ENCODE results near the gene STK11. TPM values are rescaled to one million over a fixed set of nuclear protein-coding genes. Genes with fewer than 3 reads are reported as not detected.
A peak's percentile ranks its signal among the peaks of the same experiment; 100 is the strongest.

Gene STK11, protein sequence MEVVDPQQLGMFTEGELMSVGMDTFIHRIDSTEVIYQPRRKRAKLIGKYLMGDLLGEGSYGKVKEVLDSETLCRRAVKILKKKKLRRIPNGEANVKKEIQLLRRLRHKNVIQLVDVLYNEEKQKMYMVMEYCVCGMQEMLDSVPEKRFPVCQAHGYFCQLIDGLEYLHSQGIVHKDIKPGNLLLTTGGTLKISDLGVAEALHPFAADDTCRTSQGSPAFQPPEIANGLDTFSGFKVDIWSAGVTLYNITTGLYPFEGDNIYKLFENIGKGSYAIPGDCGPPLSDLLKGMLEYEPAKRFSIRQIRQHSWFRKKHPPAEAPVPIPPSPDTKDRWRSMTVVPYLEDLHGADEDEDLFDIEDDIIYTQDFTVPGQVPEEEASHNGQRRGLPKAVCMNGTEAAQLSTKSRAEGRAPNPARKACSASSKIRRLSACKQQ
- 100 to 1,000 TPM in 3 of 4 donors, 10 to 100 TPM in 1; 91.5 to 194 (median 149) TPM for total RNA-seq

DNA sequence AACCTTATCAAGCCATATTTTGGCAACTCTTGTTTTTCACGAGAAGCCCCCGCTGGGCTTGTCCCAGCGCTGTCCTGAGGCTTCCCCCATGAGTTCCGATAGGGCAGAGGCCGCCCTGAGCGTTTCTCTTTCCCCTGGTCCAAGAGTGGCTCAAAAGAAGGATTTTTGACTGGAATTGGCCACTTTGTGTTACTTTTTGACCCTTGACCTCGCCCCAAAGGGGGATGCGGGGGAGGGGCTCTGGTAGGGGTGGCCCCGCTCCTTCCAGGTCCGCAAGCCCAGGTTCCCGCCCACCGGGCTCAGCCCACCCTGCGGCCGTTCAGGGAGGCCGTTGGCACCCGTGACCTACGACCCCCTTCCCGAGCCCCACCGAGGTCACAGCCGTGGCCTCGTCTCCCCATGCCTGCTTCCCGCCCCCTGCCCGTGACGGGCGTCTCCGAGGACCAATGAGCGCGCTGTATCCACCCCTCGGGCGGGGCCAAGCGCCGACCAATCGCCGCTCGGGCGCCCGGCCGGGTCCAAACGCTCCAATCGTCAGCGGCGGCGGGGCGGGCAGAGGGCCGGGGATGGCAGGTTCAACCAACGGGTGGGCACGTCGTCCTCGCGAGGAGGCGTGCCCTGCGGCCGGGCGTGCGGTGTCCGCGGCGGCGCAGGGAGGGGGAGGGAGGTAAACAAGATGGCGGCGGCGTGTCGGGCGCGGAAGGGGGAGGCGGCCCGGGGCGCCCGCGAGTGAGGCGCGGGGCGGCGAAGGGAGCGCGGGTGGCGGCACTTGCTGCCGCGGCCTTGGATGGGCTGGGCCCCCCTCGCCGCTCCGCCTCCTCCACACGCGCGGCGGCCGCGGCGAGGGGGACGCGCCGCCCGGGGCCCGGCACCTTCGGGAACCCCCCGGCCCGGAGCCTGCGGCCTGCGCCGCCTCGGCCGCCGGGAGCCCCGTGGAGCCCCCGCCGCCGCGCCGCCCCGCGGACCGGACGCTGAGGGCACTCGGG lies at the start of gene STK11:
Gene STK11, plus strand, starts transcription at position 665 of the 986 bp plus-strand sequence. CDS start 1,136 bp downstream, outside the sequence.
- Histone ChIP-seq H3K36me3 (no peaks in the 10 kb centered on the region), H3K4me3 (peak within 1 kb of the TSS; percentile 83 to 94 (median 86)), H3K27ac (peak within 1 kb of the TSS; percentile 94 to 98 (median 96)), H3K9me3 (no peaks in the 10 kb centered on the region), H3K4me1 (peaks cover 31 to 33% of the 10 kb centered on the region in 2 donors), H3K27me3 (no peaks in the 10 kb centered on the region)
- in situ Hi-C loops (cut with MboI; ENCODE audit: low sequenced_read_pairs in 4 of 4) (no loop called here), intact Hi-C loops (cut with DNase I; ENCODE audit: low total_unique reads) (no loop called here)
- peak; percentile 76 to 82 for ATAC-seq
- TF ChIP-seq, protein P1, sequence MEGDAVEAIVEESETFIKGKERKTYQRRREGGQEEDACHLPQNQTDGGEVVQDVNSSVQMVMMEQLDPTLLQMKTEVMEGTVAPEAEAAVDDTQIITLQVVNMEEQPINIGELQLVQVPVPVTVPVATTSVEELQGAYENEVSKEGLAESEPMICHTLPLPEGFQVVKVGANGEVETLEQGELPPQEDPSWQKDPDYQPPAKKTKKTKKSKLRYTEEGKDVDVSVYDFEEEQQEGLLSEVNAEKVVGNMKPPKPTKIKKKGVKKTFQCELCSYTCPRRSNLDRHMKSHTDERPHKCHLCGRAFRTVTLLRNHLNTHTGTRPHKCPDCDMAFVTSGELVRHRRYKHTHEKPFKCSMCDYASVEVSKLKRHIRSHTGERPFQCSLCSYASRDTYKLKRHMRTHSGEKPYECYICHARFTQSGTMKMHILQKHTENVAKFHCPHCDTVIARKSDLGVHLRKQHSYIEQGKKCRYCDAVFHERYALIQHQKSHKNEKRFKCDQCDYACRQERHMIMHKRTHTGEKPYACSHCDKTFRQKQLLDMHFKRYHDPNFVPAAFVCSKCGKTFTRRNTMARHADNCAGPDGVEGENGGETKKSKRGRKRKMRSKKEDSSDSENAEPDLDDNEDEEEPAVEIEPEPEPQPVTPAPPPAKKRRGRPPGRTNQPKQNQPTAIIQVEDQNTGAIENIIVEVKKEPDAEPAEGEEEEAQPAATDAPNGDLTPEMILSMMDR (IDR thresholded peaks at IDR 0.05 in 4 of 5, conservative IDR thresholded peaks at IDR 0.05 in 1 of 5) = no peak
- TF ChIP-seq POLR2A (IDR thresholded peaks at IDR 0.05) = peak; percentile 91 to 95
- peak; percentile 98 to 99 for DNase-seq

- TF ChIP-seq, protein P1 (IDR thresholded peaks at IDR 0.05 in 4 of 5, conservative IDR thresholded peaks at IDR 0.05 in 1 of 5) = no peak
- no peak for TF ChIP-seq POLR2A (IDR thresholded peaks at IDR 0.05)
- no peak overlapping the region for H3K4me3 ChIP-seq
- peak overlapping the region; percentile 86 to 96 (median 92) for H3K27ac ChIP-seq
- DNase-seq (no peak), ATAC-seq (no peak)
- H3K27me3 ChIP-seq = no peaks in the 10 kb centered on the region
- H3K36me3 ChIP-seq = no peaks in the 10 kb centered on the region
- in situ Hi-C loops (cut with MboI; ENCODE audit: low sequenced_read_pairs in 4 of 4) = no loop called here
- intact Hi-C loops (cut with DNase I; ENCODE audit: low total_unique reads) = loop anchor here (5.0 kb wide), 1 partner anchor 54 kb away; the partner anchor contains the start of gene GPX4
- H3K4me1 ChIP-seq = peaks cover 42 to 46% of the 10 kb centered on the region in 2 donors
- no peaks in the 10 kb centered on the region for H3K9me3 ChIP-seq
Measured at GRCh38 chr19:1156305-1156801, 49.2 kb upstream of the STK11 start.

GRCh38 chr19:1156830-1157615 lies 48.6 kb upstream of the STK11 start:
- H3K4me1 ChIP-seq = peaks cover 38 to 45% of the 10 kb centered on the region in 2 donors
- peak overlapping the region in 1 of 4 donors; percentile 90 for H3K27ac ChIP-seq
- no peaks in the 10 kb centered on the region for H3K36me3 ChIP-seq
- TF ChIP-seq, protein P1 (IDR thresholded peaks at IDR 0.05 in 4 of 5, conservative IDR thresholded peaks at IDR 0.05 in 1 of 5) = no peak
- no peak for TF ChIP-seq POLR2A (IDR thresholded peaks at IDR 0.05)
- intact Hi-C loops (cut with DNase I; ENCODE audit: low total_unique reads) (loop anchor here (5.0 kb wide), 1 partner anchor 55 kb away; the partner anchor contains the start of gene GPX4), in situ Hi-C loops (cut with MboI; ENCODE audit: low sequenced_read_pairs in 4 of 4) (no loop called here)
- H3K9me3 ChIP-seq = no peaks in the 10 kb centered on the region
- DNase-seq = no peak
- no peaks in the 10 kb centered on the region for H3K27me3 ChIP-seq
- no peak for ATAC-seq
- no peak overlapping the region for H3K4me3 ChIP-seq

All from gastrocnemius medialis (tissue), 4 donors.